ENCODE data around the gene PLCB1. TPM values are rescaled to one million over a fixed set of nuclear protein-coding genes. Genes with fewer than 3 reads are reported as not detected.

Gene PLCB1
- total RNA-seq, 1 donor from 2014 or later, result 6.3 TPM

- DNase-seq (no peak), ATAC-seq (peak; percentile 81 to 88)
- no peaks in the 10 kb centered on the region for H3K9me3 ChIP-seq
- TF ChIP-seq, protein P1, sequence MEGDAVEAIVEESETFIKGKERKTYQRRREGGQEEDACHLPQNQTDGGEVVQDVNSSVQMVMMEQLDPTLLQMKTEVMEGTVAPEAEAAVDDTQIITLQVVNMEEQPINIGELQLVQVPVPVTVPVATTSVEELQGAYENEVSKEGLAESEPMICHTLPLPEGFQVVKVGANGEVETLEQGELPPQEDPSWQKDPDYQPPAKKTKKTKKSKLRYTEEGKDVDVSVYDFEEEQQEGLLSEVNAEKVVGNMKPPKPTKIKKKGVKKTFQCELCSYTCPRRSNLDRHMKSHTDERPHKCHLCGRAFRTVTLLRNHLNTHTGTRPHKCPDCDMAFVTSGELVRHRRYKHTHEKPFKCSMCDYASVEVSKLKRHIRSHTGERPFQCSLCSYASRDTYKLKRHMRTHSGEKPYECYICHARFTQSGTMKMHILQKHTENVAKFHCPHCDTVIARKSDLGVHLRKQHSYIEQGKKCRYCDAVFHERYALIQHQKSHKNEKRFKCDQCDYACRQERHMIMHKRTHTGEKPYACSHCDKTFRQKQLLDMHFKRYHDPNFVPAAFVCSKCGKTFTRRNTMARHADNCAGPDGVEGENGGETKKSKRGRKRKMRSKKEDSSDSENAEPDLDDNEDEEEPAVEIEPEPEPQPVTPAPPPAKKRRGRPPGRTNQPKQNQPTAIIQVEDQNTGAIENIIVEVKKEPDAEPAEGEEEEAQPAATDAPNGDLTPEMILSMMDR (IDR thresholded peaks at IDR 0.05), result peak; percentile 83
- peaks cover 18% of the 10 kb centered on the region for H3K4me1 ChIP-seq
- H3K27me3 ChIP-seq (ENCODE audit: low read depth), result no peaks in the 10 kb centered on the region
- intact Hi-C loops (cut with DNase I), result no loop called here
- H3K36me3 ChIP-seq, result no peaks in the 10 kb centered on the region
- H3K27ac ChIP-seq, result peak overlapping the region; percentile 66
- peak overlapping the region; percentile 12 for H3K4me3 ChIP-seq
Measured at GRCh38 chr20:8853805-8854338, 721.8 kb downstream of the PLCB1 start.

DNA sequence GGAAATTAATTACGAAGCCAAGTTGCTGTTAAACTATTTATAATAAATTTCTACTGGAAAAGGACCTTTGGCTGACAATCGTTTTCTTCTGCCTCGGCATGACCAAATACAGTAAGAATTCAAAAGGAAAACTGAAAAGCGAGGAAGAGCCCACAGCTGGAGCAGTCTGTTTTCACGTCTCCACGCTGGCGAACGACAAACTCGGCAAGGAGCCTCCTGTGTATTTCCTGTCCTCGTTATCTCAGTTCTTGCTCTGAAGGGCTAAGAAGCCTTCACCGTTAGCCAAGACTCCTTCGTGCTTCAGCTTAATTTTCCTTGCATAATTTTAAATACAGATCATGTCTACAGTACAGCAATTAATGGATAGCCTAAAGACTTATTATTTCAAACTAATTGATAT is 722.5 kb downstream of the PLCB1 start:
- no peaks in the 10 kb centered on the region for H3K9me3 ChIP-seq
- H3K36me3 ChIP-seq, result no peaks in the 10 kb centered on the region
- ATAC-seq, result peak; percentile 66 to 67
- intact Hi-C loops (cut with DNase I), result no loop called here
- H3K4me1 ChIP-seq, result peaks cover 18% of the 10 kb centered on the region
- TF ChIP-seq, protein P1 (IDR thresholded peaks at IDR 0.05), result no peak
- peak overlapping the region; percentile 12 for H3K4me3 ChIP-seq
- peak overlapping the region; percentile 66 for H3K27ac ChIP-seq
- no peaks in the 10 kb centered on the region for H3K27me3 ChIP-seq (ENCODE audit: low read depth)
- DNase-seq, result peak; percentile 43

DNA sequence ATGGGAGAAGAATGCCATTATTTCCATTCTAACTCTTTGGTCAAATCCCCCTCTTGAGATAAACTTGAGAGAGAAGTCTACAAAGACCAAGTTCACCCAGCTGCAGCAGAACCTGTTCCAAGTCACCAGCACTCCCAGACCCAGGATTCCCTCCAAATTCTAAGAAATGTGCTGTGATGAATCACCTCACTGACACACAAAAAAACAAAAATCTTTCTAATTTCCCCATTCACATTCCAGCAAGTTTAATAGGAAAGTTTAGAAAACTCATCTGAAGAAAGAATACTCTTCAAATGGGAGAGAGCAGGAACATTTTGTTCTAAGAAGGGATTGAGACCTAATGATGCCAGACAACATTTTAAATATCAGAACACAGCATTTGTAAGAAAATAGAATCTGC is 723.2 kb downstream of the PLCB1 start:
- Histone ChIP-seq H3K27ac (peak overlapping the region; percentile 66), H3K4me1 (peaks cover 18% of the 10 kb centered on the region), H3K9me3 (no peaks in the 10 kb centered on the region), H3K27me3 (ENCODE audit: low read depth) (no peaks in the 10 kb centered on the region), H3K4me3 (no peak overlapping the region), H3K36me3 (no peaks in the 10 kb centered on the region)
- intact Hi-C loops (cut with DNase I), result no loop called here
- DNase-seq (no peak), ATAC-seq (peak in 1 of 2 donors; percentile 49)
- TF ChIP-seq, protein P1 (IDR thresholded peaks at IDR 0.05), result no peak

- Histone ChIP-seq H3K27ac (no peak overlapping the region), H3K27me3 (ENCODE audit: low read depth) (no peaks in the 10 kb centered on the region), H3K4me1 (peaks cover 18% of the 10 kb centered on the region), H3K36me3 (no peaks in the 10 kb centered on the region), H3K9me3 (no peaks in the 10 kb centered on the region), H3K4me3 (no peak overlapping the region)
- ATAC-seq, result no peak
- TF ChIP-seq, protein P1 (IDR thresholded peaks at IDR 0.05), result no peak
- intact Hi-C loops (cut with DNase I), result no loop called here
- no peak for DNase-seq
Measured at GRCh38 chr20:8856668-8857067, 724.6 kb downstream of the PLCB1 start.

DNA sequence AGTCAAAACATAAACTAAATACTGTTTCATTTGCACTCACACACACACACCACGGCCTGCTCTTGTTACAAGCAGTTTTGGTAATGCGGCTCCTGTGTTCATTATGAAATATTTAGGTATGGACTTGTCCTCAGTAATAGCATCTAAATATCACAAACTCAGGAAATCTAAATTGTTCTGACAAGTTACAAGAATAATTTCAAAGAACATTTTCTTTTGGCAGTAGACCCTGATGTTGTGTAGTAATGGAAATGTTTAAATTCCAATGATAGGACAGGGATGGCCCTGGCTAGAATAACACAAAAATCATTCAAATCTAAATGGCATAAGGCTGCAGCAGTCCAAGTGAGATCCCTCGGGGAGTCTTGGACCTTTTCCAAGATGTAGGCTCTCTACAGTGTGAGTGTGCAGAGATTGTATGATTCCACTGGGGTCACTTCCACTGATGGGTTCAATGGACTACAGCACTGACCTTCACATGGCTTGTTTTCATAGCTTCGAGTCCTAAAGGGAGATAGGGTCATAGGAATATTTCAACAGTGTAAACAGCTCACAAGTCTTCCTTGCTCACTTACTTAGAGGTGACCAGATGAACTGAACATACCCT is 726.2 kb downstream of the PLCB1 start:
- Histone ChIP-seq H3K9me3 (no peaks in the 10 kb centered on the region), H3K4me3 (no peak overlapping the region), H3K27me3 (ENCODE audit: low read depth) (no peaks in the 10 kb centered on the region), H3K27ac (no peak overlapping the region), H3K4me1 (peaks cover 18% of the 10 kb centered on the region), H3K36me3 (no peaks in the 10 kb centered on the region)
- TF ChIP-seq, protein P1 (IDR thresholded peaks at IDR 0.05), result no peak
- no peak for DNase-seq
- intact Hi-C loops (cut with DNase I), result no loop called here
- ATAC-seq, result no peak
